HCT116 (cell line): ENCODE data around the gene RPS6KL1. TPM values are rescaled to one million over a fixed set of nuclear protein-coding genes. Genes with fewer than 3 reads are reported as not detected.
A peak's percentile ranks its signal among the peaks of the same experiment; 100 is the strongest.

Source experiments
- ATAC-seq: fragments of 200-7000 bp; cut with Tn5 transposase; 2 replicates; pipeline ENCODE4 v1.9.1; 2020; ENCODE audit warnings: mild to moderate bottlenecking, moderate library complexity
- BruUV-seq: library from RNA; stranded (reverse); fragments of 400-500 nt; replicated peaks from 2 replicates; lab custom pipeline; 2021; lab: Mats Ljungman, UMichigan
- CTCF ChIA-PET: fragments of 300-600 bp; sonication (Branson Sonifier 250); formaldehyde crosslinking; loops from one replicate; lab custom pipeline; 2021; ENCODE audit warnings: antibody characterized with exemption; lab: Charles Lee
- POLR2A ChIA-PET: fragments of 300-600, 350-600 bp; sonication (Branson Sonifier 250); formaldehyde crosslinking; loops from one replicate; lab custom pipeline; 2021; ENCODE audit warnings: antibody characterized with exemption; lab: Charles Lee
- RAD21 ChIA-PET, 2 experiments: fragments of 300-600 bp; sonication (Branson Sonifier 250); formaldehyde crosslinking; loops; one replicate each; lab custom pipeline; 2023; ENCODE audit warnings: low total read pairs in 2 of 2; ENCODE audit not compliant: uncharacterized antibody in 2 of 2, unreplicated experiment in 2 of 2, low non-redundant PET in 1 of 2; lab: Charles Lee
- DNase-seq: peaks from one replicate; pipeline ENCODE4 v3.0.0-alpha.2; 2010; ENCODE audit warnings: low read depth, low spot score
- H2AFZ ChIP-seq: fragments of 200-600 bp; shearing (Covaris generic), sonication (generic); 2 replicates; pipeline ENCODE4 v1.6.1; 2017; ENCODE audit warnings: low read depth, mixed run types, mixed read lengths, antibody characterized with exemption, low read length; ENCODE audit not compliant: poor library complexity, severe bottlenecking
- H3K27ac ChIP-seq: 2 replicates; pipeline ENCODE4 v1.5.1; 2012; ENCODE audit warnings: low read depth, low read length
- H3K27me3 ChIP-seq: fragments of 200-600 bp; sonication (generic); 2 replicates; pipeline ENCODE4 v1.6.1; 2016; ENCODE audit warnings: mixed run types, low read length, mixed read lengths; ENCODE audit not compliant: insufficient read depth
- H3K36me3 ChIP-seq, 2 experiments: fragments of 200-500 bp in 1 of 2; fragments of 200-600 bp in 1 of 2; sonication (Bioruptor generic) in 1 of 2; sonication (generic) in 1 of 2; 2 replicates each; pipeline versions ENCODE4 v1.5.1 to v1.6.1; 2014 to 2016; ENCODE audit warnings: low read length in 2 of 2, inconsistent platforms in 1 of 2, mixed read lengths in 1 of 2, mixed run types in 1 of 2; ENCODE audit not compliant: insufficient read depth in 2 of 2, control insufficient read depth in 1 of 2
- H3K4me1 ChIP-seq, 2 experiments: fragments of 200-600 bp in 1 of 2; sonication (generic) in 1 of 2; 2 replicates each; pipeline versions ENCODE4 v1.5.1 to v1.6.1; 2012 to 2017; ENCODE audit warnings: low read length in 2 of 2, inconsistent platforms in 1 of 2, mild to moderate bottlenecking in 1 of 2, mixed read lengths in 1 of 2, mixed run types in 1 of 2, moderate library complexity in 1 of 2; ENCODE audit not compliant: insufficient read depth in 2 of 2, control insufficient read depth in 1 of 2
- H3K4me2 ChIP-seq: fragments of 200-600 bp; sonication (generic); 2 replicates; pipeline ENCODE4 v1.6.1; 2017; ENCODE audit warnings: mixed run types, low read length, mixed read lengths
- H3K4me3 ChIP-seq, 2 experiments: fragments of 200-600 bp in 1 of 2; sonication (generic) in 1 of 2; replicated peaks in 1 of 2; 2 replicates each; pipeline ENCODE4 v1.5.1; 2011 to 2016; ENCODE audit warnings: low read length in 2 of 2, control low read depth in 1 of 2, low read depth in 1 of 2, mild to moderate bottlenecking in 1 of 2, mixed read lengths in 1 of 2, mixed run types in 1 of 2
- H3K79me2 ChIP-seq: fragments of 200-600 bp; sonication (generic); 2 replicates; pipeline ENCODE4 v1.6.1; 2017; ENCODE audit warnings: mild to moderate bottlenecking, mixed run types, low read length, moderate library complexity, mixed read lengths; ENCODE audit not compliant: insufficient read depth
- H3K9ac ChIP-seq: fragments of 200-600 bp; sonication (generic); 2 replicates; pipeline ENCODE4 v1.6.1; 2016; ENCODE audit warnings: low read length, mixed read lengths
- H3K9me2 ChIP-seq: fragments of 200-600 bp; sonication (generic), shearing (Covaris generic); 2 replicates; pipeline ENCODE4 v1.6.1; 2017; ENCODE audit warnings: mixed run types, mild to moderate bottlenecking, moderate library complexity; ENCODE audit not compliant: insufficient read depth
- H3K9me3 ChIP-seq, 2 experiments: fragments of 200-500 bp in 1 of 2; fragments of 200-600 bp in 1 of 2; sonication (Bioruptor generic) in 1 of 2; sonication (generic) in 1 of 2; 2 replicates each; pipeline ENCODE4 v1.6.1; 2014 to 2017; ENCODE audit warnings: low read length in 2 of 2, mixed read lengths in 2 of 2, inconsistent platforms in 1 of 2, low read depth in 1 of 2, mild to moderate bottlenecking in 1 of 2, mixed run types in 1 of 2, moderate library complexity in 1 of 2; ENCODE audit not compliant: control insufficient read depth in 1 of 2, insufficient read depth in 1 of 2
- H4K20me1 ChIP-seq: fragments of 200-600 bp; sonication (generic), shearing (Covaris generic); 2 replicates; pipeline ENCODE4 v1.6.1; 2017; ENCODE audit warnings: mixed run types, mild to moderate bottlenecking, moderate library complexity; ENCODE audit not compliant: insufficient read depth
- ATF3 ChIP-seq: IDR thresholded peaks from 2 replicates; pipeline ENCODE4 v1.6.1; 2012
- CBX3 ChIP-seq: IDR thresholded peaks from 2 replicates; pipeline ENCODE4 v1.6.1; 2012; ENCODE audit warnings: low read depth
- CEBPB ChIP-seq: IDR thresholded peaks from 2 replicates; pipeline ENCODE4 v1.6.1; 2012; ENCODE audit warnings: low read depth
- ELF1 ChIP-seq: IDR thresholded peaks from 2 replicates; pipeline ENCODE4 v1.6.1; 2012; ENCODE audit warnings: low read depth, borderline replicate concordance
- EZH2phosphoT487 ChIP-seq: fragments of 200-600 bp; IDR thresholded peaks from 2 replicates; pipeline ENCODE4 v1.6.1; 2018; ENCODE audit warnings: antibody characterized with exemption, borderline replicate concordance
- MAX ChIP-seq: IDR thresholded peaks from 2 replicates; pipeline ENCODE4 v1.6.1; 2012
- POLR2A ChIP-seq: IDR thresholded peaks from 2 replicates; pipeline ENCODE4 v1.7.0; 2011; ENCODE audit warnings: borderline replicate concordance; ENCODE audit not compliant: insufficient read depth, insufficient read length; ENCODE audit errors: extremely low read depth
- SIN3A ChIP-seq: IDR thresholded peaks from 2 replicates; pipeline ENCODE4 v1.6.1; 2012; ENCODE audit warnings: low read depth
- SP1 ChIP-seq: IDR thresholded peaks from 2 replicates; pipeline ENCODE4 v1.6.1; 2012; ENCODE audit warnings: low read depth
- ZBTB33 ChIP-seq: IDR thresholded peaks from 2 replicates; pipeline ENCODE4 v1.6.1; 2011; ENCODE audit warnings: mild to moderate bottlenecking, low read length, moderate library complexity; ENCODE audit not compliant: insufficient replicate concordance; ENCODE audit errors: extremely low read depth
- ZFX ChIP-seq: fragments of 450-650 bp; IDR thresholded peaks from 2 replicates; pipeline ENCODE4 v1.6.1; 2017
- intact Hi-C: fragments of 100-400 bp; cut with micrococcal nuclease; formaldehyde crosslinking; loops from 2 replicates; pipeline ENCODE4 v1.10.0; 2022
- total RNA-seq: library from RNA; stranded (reverse); gene quantifications from one replicate; pipeline ENCODE4 v1.2.1, GENCODE V29; 2021; ENCODE audit not compliant: unreplicated experiment

RPS6KL1 gene
- total RNA-seq, 1 experiment from 2014 or later: 6.7 TPM

- no TSS peak for BruUV-seq
- Histone ChIP-seq H3K27ac (no peak overlapping the region), H4K20me1 (no peaks in the 10 kb centered on the region), H3K79me2 (no peaks in the 10 kb centered on the region), H2AFZ (no peak overlapping the region), H3K36me3 (no peaks in the 10 kb centered on the region), H3K9me2 (no peaks in the 10 kb centered on the region), H3K4me1 (peaks cover 0 to 14% of the 10 kb centered on the region in 2 experiments; a peak in 1 of 4 replicates), H3K4me2 (no peak overlapping the region), H3K27me3 (no peaks in the 10 kb centered on the region), H3K9ac (no peak overlapping the region), H3K4me3 (no peak overlapping the region), H3K9me3 (no peaks in the 10 kb centered on the region)
- CTCF ChIA-PET: no interaction called here
- POLR2A ChIA-PET: no interaction called here
- ATAC-seq (no peak), DNase-seq (no peak)
- RAD21 ChIA-PET: no interaction called here
- intact Hi-C loops: no loop called here
- TF ChIP-seq POLR2A: no peak
- TF ChIP-seq EZH2phosphoT487: no peak
- TF ChIP-seq SP1: no peak
- no peak for TF ChIP-seq ATF3
- no peak for TF ChIP-seq SIN3A
- TF ChIP-seq MAX: no peak
Measured at GRCh38 chr14:74959596-74960180, 36.6 kb upstream of the RPS6KL1 start.

- Histone ChIP-seq H3K4me2 (peak overlapping the region; percentile 99), H3K27ac (no peak overlapping the region; the same call in 1 of the 2 replicates), H3K4me1 (peaks cover 4 to 25% of the 10 kb centered on the region in 2 experiments; a peak in 3 of 4 replicates), H3K9me3 (no peaks in the 10 kb centered on the region), H3K27me3 (no peaks in the 10 kb centered on the region), H2AFZ (no peak overlapping the region), H3K9ac (no peak overlapping the region), H3K79me2 (no peaks in the 10 kb centered on the region), H4K20me1 (no peaks in the 10 kb centered on the region), H3K9me2 (no peaks in the 10 kb centered on the region), H3K36me3 (no peaks in the 10 kb centered on the region), H3K4me3 (peak overlapping the region; percentile 58 to 78; a peak in 3 of 4 replicates)
- ChIA-PET POLR2A (no interaction called here), RAD21 (no interaction called here), CTCF (no interaction called here)
- no peak for TF ChIP-seq ATF3
- no peak for TF ChIP-seq SP1
- no peak for TF ChIP-seq ELF1
- TF ChIP-seq ZBTB33: no peak
- no peak for TF ChIP-seq ZFX
- no peak for TF ChIP-seq CEBPB
- TF ChIP-seq CBX3: no peak
- intact Hi-C loops: no loop called here
- no TSS peak for BruUV-seq
- DNase-seq (no peak), ATAC-seq (no peak)
Measured at GRCh38 chr14:74956280-74957072, 33.4 kb upstream of the RPS6KL1 start.
